Measurements from ENCODE around the gene ZNF280C. TPM values are rescaled to one million over a fixed set of nuclear protein-coding genes. Genes with fewer than 3 reads are reported as not detected.

ZNF280C gene
- total and polyA plus RNA-seq, 7 donors: 0.72 to 4.1 (median 2.8) TPM

DNA sequence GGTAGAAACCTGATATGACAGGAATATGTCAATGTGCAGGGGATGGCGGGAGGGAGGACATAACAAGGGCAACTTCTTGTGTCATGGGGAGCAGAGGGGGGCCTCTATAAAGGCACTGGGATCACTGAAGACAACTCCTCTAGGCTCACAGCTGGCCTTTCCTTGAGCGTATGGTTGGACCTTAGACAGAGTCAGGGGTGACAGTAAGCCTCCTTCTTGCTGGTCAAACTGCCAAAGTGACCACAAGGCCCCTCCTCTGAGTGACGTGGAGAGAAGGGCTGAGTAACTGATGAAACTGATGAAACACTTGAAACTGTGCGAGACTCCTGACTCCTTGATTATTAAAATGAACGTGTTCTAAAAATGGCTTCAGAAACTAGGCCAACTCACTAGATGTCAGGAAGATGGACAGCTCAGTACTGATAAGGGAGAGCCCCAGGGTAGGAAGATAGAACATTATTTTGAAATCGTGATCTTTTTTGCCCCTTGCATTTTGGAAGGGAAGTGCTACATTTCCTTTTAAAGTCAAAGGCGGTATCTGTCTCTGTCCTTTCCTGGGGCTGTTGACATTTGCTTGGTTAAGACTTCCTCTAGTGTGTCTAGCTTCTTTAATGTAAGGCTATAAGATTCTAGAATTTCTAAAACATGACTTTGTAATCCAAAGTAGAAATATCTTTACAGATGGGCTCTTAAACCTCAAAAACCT is 95.4 kb downstream of the ZNF280C start:
- Histone ChIP-seq H3K4me3 (no peak overlapping the region), H3K4me1 (no peaks in the 10 kb centered on the region), H3K27ac (no peak overlapping the region), H3K9me3 (no peaks in the 10 kb centered on the region), H3K27me3 (ENCODE audit: insufficient read depth in 3 of 3, low read length in 2 of 3) (peaks cover 0 to 4% (median 0%) of the 10 kb centered on the region in 3 donors), H3K36me3 (ENCODE audit: insufficient read depth in 1 of 2, low read depth in 1 of 2) (no peaks in the 10 kb centered on the region)
- DNase-seq (peak in 1 of 2 donors; percentile 44), ATAC-seq (peak in 2 of 4 donors; percentile 29 to 61)
- 53 to 64% (median 54%) methylated on average over 7 of the region's 7 CpGs for WGBS, 3 donors
- intact Hi-C loops (cut with DNase I): loop anchor here in 1 of 2 donors (5.0 kb wide), 1 partner anchor 76 kb away; no protein-coding TSS in a partner anchor
- TF ChIP-seq, protein P1, sequence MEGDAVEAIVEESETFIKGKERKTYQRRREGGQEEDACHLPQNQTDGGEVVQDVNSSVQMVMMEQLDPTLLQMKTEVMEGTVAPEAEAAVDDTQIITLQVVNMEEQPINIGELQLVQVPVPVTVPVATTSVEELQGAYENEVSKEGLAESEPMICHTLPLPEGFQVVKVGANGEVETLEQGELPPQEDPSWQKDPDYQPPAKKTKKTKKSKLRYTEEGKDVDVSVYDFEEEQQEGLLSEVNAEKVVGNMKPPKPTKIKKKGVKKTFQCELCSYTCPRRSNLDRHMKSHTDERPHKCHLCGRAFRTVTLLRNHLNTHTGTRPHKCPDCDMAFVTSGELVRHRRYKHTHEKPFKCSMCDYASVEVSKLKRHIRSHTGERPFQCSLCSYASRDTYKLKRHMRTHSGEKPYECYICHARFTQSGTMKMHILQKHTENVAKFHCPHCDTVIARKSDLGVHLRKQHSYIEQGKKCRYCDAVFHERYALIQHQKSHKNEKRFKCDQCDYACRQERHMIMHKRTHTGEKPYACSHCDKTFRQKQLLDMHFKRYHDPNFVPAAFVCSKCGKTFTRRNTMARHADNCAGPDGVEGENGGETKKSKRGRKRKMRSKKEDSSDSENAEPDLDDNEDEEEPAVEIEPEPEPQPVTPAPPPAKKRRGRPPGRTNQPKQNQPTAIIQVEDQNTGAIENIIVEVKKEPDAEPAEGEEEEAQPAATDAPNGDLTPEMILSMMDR (IDR thresholded peaks at IDR 0.05): no peak

- 22 to 50% (median 23%) methylated on average over 13 to 34 of the region's 34 CpGs for whole genome bisulfite sequencing, 3 donors
- intact Hi-C loops (cut with DNase I): loop anchor here in 1 of 2 donors (5.0 kb wide), 1 partner anchor 75 kb away; no protein-coding TSS in a partner anchor
These were observed 96.4 kb downstream of the ZNF280C start for GRCh38 chrX:130172127-130172845.

GRCh38 chrX:130171446-130172126 is 97.1 kb downstream of the ZNF280C start, which contains the start of gene RAB33A:
Gene RAB33A (plus strand): TSS chrX:130171962. CDS start chrX:130172063, 101 bp downstream.
- peaks cover 0 to 4% (median 0%) of the 10 kb centered on the region in 3 donors for H3K27me3 ChIP-seq (ENCODE audit: insufficient read depth in 3 of 3, low read length in 2 of 3)
- 0 to 47% (median 1%) methylated on average over 12 to 58 of the region's 61 CpGs for WGBS, 3 donors
- ATAC-seq (peak; percentile 13 to 65 (median 40)), DNase-seq (peak in 1 of 2 donors; percentile 21)
- no peaks in the 10 kb centered on the region for H3K36me3 ChIP-seq (ENCODE audit: insufficient read depth in 1 of 2, low read depth in 1 of 2)
- H3K9me3 ChIP-seq: no peaks in the 10 kb centered on the region
- H3K4me3 ChIP-seq: peak within 1 kb of the TSS; percentile 64
- intact Hi-C loops (cut with DNase I): loop anchor here in 1 of 2 donors (5.0 kb wide), 1 partner anchor 74 kb away; no protein-coding TSS in a partner anchor
- H3K4me1 ChIP-seq: no peaks in the 10 kb centered on the region
- TF ChIP-seq, protein P1 (IDR thresholded peaks at IDR 0.05): no peak
- no peak within 1 kb of the TSS for H3K27ac ChIP-seq

More at GRCh38 chrX:130172127-130172845, 96.4 kb downstream of the ZNF280C start:
- no peaks in the 10 kb centered on the region for H3K9me3 ChIP-seq
- ATAC-seq: no peak
- no peak for DNase-seq
- peaks cover 0 to 4% (median 0%) of the 10 kb centered on the region in 3 donors for H3K27me3 ChIP-seq (ENCODE audit: insufficient read depth in 3 of 3, low read length in 2 of 3)
- H3K4me3 ChIP-seq: peak overlapping the region; percentile 64
- H3K27ac ChIP-seq: no peak overlapping the region
- TF ChIP-seq, protein P1 (IDR thresholded peaks at IDR 0.05): no peak
- no peaks in the 10 kb centered on the region for H3K36me3 ChIP-seq (ENCODE audit: insufficient read depth in 1 of 2, low read depth in 1 of 2)
- no peaks in the 10 kb centered on the region for H3K4me1 ChIP-seq

DNA sequence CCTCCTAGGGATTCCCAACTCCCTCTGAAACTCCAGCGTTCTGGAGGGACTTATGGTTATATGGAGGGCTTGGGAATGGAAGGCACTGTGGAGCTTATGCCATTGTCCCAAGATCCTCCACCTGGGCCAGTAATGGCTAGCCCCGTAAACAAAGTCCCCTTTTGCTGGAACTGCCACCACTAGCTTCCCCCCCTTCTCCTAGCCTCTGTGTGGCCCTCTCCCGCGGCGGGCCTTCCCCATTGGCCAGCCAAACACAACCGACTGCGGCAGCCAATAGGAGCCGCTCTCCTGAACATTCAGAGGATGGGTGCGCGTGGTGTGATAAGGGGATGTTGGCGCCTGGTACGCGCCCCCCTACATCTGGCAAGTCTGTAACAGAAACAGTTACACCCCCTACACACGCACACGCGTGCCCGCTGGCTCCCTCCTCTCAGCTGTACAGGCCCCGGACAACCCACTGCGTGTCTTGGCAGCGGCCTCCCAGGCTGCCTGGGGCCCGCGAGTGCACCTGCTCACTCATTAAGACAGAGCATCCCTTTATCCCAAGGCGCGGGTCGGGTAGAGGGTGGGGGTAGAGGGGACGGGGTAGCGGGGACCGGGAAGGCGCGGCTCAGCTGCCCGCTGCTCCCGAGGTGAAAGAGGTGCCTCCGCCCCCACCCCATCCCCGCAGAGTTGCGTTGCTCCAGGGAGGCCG is 97.8 kb downstream of the ZNF280C start:
- ATAC-seq (peak; percentile 25 to 58 (median 42)), DNase-seq (peak in 1 of 2 donors; percentile 37)
- Histone ChIP-seq H3K27me3 (ENCODE audit: insufficient read depth in 3 of 3, low read length in 2 of 3) (peaks cover 0 to 4% (median 0%) of the 10 kb centered on the region in 3 donors), H3K9me3 (no peaks in the 10 kb centered on the region), H3K27ac (no peak overlapping the region), H3K36me3 (ENCODE audit: insufficient read depth in 1 of 2, low read depth in 1 of 2) (no peaks in the 10 kb centered on the region), H3K4me1 (no peaks in the 10 kb centered on the region), H3K4me3 (peak overlapping the region; percentile 64)
- 1 to 42% (median 2%) methylated on average over 16 to 36 of the region's 36 CpGs for WGBS, 3 donors
- intact Hi-C loops (cut with DNase I): loop anchor here in 1 of 2 donors (5.0 kb wide), 1 partner anchor 74 kb away; no protein-coding TSS in a partner anchor
- TF ChIP-seq, protein P1 (IDR thresholded peaks at IDR 0.05): no peak

Data from psoas muscle (tissue), 8 donors.